ENCODE results near the gene BRD3. TPM values are rescaled to one million over a fixed set of nuclear protein-coding genes. Genes with fewer than 3 reads are reported as not detected.

The BRD3 gene
- total RNA-seq, 4 donors from 2014 or later = 13.7 to 39.9 (median 18.7) TPM

DNA sequence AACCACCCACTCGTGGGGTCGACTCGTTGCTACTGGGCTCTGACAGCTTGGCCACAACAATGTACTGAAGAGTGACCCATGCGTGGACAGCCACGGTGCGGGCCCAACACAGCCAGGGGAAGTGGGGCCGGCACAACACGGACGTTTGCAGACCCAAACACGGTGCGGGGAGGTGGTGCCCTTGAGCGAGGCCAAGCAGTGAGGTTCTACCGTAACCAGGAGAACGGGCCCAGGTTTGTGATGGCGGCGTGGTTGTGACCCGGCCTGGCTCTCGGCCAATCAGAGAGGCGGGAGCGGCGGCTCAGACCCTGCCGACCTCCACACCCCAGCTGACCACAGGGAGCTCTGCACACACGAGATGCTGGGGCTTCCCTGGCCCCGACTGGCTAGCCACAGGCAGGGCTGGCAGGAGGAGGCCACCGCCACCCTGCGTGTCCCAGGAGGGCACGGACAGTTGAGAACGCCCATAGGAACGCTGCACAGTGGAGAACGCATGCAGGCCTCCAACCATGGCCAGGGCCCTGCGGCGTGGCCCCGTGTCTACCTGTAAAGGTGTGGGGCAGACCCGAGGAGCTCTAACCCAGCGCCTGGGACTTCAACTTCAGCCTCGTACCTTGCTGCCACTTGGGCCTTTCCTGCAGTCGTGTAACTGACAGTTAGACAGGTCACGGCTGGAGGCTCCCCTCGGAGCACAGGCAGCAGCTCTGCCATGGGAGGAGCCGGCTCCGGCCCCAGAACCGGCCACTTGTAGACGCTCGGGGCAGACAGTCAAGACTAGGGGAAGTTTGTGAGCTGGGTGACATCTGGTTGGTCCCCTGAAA lies 13.7 kb downstream of the BRD3 start:
- TF ChIP-seq CTCF (IDR thresholded peaks at IDR 0.05) = no peak
- DNase-seq (ENCODE audit: low spot score) (no peak), ATAC-seq (ENCODE audit: low FRiP score) (no peak)

DNA sequence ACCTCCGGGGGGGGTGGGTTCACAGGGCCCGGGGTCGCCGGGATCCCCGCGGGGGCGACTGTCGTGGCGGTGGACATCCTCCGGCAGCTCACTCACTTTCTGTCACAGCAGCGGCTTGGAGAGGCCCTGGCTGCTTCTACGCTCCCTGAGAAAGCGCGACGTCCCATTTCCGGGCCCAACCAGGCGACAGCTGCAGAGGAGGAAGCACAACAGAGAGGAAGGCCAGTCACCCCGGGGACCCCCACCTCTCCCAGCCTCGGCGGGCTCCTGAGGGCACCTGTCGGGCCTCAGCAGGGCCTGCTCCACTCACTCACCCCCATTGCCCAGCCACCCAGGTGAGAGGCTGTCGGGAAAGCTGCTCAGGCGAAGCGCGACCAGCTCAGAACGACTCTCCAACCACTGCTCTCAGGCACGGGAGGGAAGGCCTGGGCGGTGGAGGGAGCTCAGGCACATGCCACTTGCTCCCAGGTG lies 14.4 kb downstream of the BRD3 start:
- no peak for TF ChIP-seq CTCF (IDR thresholded peaks at IDR 0.05)
- no peak for DNase-seq (ENCODE audit: low spot score)
- no peak for ATAC-seq (ENCODE audit: low FRiP score)

DNA sequence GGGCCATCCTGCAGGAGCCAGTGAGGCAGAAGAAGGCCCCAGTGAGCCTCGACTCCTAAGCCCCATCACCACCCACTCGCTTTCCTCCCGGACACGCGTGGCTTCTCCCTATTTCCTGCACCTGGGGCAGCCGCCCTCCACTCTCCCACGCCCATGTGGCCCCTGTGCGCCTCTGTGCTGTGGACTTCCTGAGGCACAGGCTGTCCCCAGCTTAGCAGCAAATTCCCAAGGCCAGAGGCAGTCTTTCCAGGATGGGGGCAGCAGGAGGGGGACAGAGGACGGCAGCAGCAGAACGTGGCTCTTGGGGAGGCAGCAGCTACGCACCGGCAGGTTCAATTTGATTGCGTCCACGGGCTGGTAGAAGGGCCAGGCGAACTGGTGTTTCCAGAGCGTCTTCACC lies 14.9 kb downstream of the BRD3 start:
- TF ChIP-seq CTCF (IDR thresholded peaks at IDR 0.05) = no peak
- ATAC-seq (ENCODE audit: low FRiP score) (no peak), DNase-seq (ENCODE audit: low spot score) (no peak)

DNA sequence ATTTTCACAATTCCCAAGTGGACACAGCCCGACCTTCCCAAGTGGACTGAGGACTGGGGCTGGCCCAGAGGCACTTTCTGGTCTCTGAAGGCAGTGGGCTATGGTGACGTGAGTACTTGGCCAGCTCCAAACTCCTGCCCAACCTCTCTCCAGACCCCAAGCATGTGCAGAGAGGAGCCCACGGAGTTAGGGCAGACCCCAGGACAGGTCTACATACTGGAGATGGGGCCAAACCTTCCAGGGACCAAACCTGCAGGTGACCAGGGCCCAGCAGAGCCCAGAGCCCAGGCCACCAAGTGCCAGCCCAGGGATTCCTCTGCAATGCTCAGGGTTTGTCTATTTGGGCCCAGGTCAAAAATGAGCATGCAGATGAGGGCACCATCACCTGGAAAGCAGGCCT lies 15.3 kb downstream of the BRD3 start:
- no peak for TF ChIP-seq CTCF (IDR thresholded peaks at IDR 0.05)
- no peak for DNase-seq (ENCODE audit: low spot score)

DNA sequence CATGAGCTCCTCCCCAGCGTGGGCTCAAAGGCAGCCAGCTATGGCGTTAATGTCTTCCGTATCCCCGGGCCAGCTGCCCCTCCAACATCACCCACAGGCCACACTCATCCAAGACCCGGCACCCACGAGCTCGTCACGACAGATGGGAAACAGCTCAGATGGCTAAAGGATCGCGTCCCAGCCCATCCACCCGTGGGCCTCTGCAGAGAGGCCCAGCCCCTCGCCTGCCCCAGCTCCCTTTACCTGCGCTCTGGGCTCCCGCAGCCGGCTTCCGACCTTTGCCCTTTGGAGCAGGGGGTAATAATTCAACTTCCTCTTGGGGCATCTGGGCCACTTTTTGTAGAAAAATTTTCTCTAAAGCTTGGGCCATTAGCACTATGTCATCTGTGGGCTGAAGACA lies 16.5 kb downstream of the BRD3 start:
- ATAC-seq (ENCODE audit: low FRiP score) (no peak), DNase-seq (ENCODE audit: low spot score) (no peak)
- no peak for TF ChIP-seq CTCF (IDR thresholded peaks at IDR 0.05)

More for the DNA sequence above, 15.3 kb downstream of the BRD3 start:
- ATAC-seq (ENCODE audit: low FRiP score) = no peak

- DNase-seq (ENCODE audit: low spot score) = no peak
- no peak for ATAC-seq (ENCODE audit: low FRiP score)
- no peak for TF ChIP-seq CTCF (IDR thresholded peaks at IDR 0.05)
These were observed 17.1 kb downstream of the BRD3 start for GRCh38 chr9:134050726-134051125.

All from omental fat pad (tissue), 4 donors.